Body of pancreas (tissue), 4 donors: ENCODE measurements around the gene MYL7. TPM values are rescaled to one million over a fixed set of nuclear protein-coding genes. Genes with fewer than 3 reads are reported as not detected.
A peak's percentile ranks its signal among the peaks of the same experiment; 100 is the strongest.
"Not testable (repeated sequence)": the region's sequence is repeated elsewhere in the genome, so short reads cannot be mapped to it uniquely, and the experiment has no call there.

Experiments used
- ATAC-seq: fragments of 150-250 bp; one replicate; pipeline ENCODE4 v1.9.1; 2016
- DNase-seq, 4 donors: peaks; one replicate each; pipeline ENCODE4 v3.0.0-alpha.2; 2019
- H3K27ac ChIP-seq, 4 donors: fragments of 200-600 bp; sonication (generic); 1 replicate in 3 of 4; 2 replicates in 1 of 4; pipeline versions ENCODE4 v1.5.1 to v1.6.1; 2016 to 2019; ENCODE audit warnings: mild to moderate bottlenecking in 1 of 4, mixed read lengths in 1 of 4, moderate library complexity in 1 of 4
- H3K27me3 ChIP-seq, 2 donors: fragments of 200-600 bp; sonication (generic); one replicate each; pipeline ENCODE4 v1.6.0; 2016; ENCODE audit warnings: mild to moderate bottlenecking in 1 of 2
- H3K36me3 ChIP-seq, 2 donors: fragments of 200-600 bp; sonication (generic); replicated peaks in 1 of 2; 2 replicates each; pipeline ENCODE4 v1.5.1; 2016; ENCODE audit warnings: low read depth in 2 of 2; ENCODE audit not compliant: insufficient read depth in 1 of 2
- H3K4me1 ChIP-seq: fragments of 200-600 bp; sonication (generic); one replicate; pipeline ENCODE4 v1.6.0; 2016
- H3K4me3 ChIP-seq, 2 donors: fragments of 200-600 bp; sonication (generic); 1 replicate in 1 of 2; 2 replicates in 1 of 2; pipeline ENCODE4 v1.5.1; 2016 to 2019
- H3K9me3 ChIP-seq, 3 donors: fragments of 200-600 bp; sonication (generic); 1 replicate in 2 of 3; 2 replicates in 1 of 3; pipeline ENCODE4 v1.5.1; 2016
- CTCF ChIP-seq, 7 experiments: fragments of 450-650 bp in 4 of 7; fragments of 200-600 bp in 3 of 7; sonication (generic) in 3 of 7; IDR thresholded peaks; one replicate each; pipeline ENCODE4 v1.5.1; 2016 to 2019; ENCODE audit warnings: antibody characterized with exemption in 7 of 7
- POLR2A ChIP-seq, 3 donors: fragments of 450-650 bp; IDR thresholded peaks; one replicate each; pipeline ENCODE4 v1.6.1; 2016; ENCODE audit warnings: antibody characterized with exemption in 3 of 3, mild to moderate bottlenecking in 2 of 3
- WGBS, 2 donors: methylation state at CpG; one replicate each; pipeline ENCODE4 v1.1.5; 2017; 5-methylcytosine and 5-hydroxymethylcytosine counted together
- intact Hi-C: fragments of 100-400 bp; cut with DNase I; formaldehyde crosslinking; loops from one replicate; pipeline ENCODE4 v1.15.1; 2023
- total RNA-seq, 2 donors: library from RNA; depleted of rRNA; stranded (reverse); fragments of >200 nt; gene quantifications; one replicate each; pipeline ENCODE4 v1.1.0, GENCODE V29; 2016

MYL7 gene
- total RNA-seq, 2 donors from 2014 or later = not detected

- Histone ChIP-seq H3K27ac (no peak overlapping the region), H3K36me3 (no peaks in the 10 kb centered on the region), H3K4me3 (no peak overlapping the region), H3K9me3 (no peaks in the 10 kb centered on the region), H3K4me1 (peaks cover 14% of the 10 kb centered on the region), H3K27me3 (no peaks in the 10 kb centered on the region)
- no peak for TF ChIP-seq POLR2A (IDR thresholded peaks at IDR 0.05)
- no peak for TF ChIP-seq CTCF (IDR thresholded peaks at IDR 0.05)
- ATAC-seq (no peak), DNase-seq (no peak)
- intact Hi-C loops = no loop called here
These were observed 14.0 kb downstream of the MYL7 start for GRCh38 chr7:44127161-44127560.

- H3K4me3 ChIP-seq, ATAC-seq, H3K36me3 ChIP-seq, H3K27me3 ChIP-seq, intact Hi-C loops, H3K27ac ChIP-seq, H3K9me3 ChIP-seq, DNase-seq: not testable (repeated sequence)
- 78 to 85% methylated on average over 4 of the region's 4 CpGs for WGBS, 2 donors
- H3K4me1 ChIP-seq = peaks cover 20% of the 10 kb centered on the region
These were observed 14.6 kb downstream of the MYL7 start for GRCh38 chr7:44126574-44126973.

GRCh38 chr7:44124822-44125202, 16.3 kb downstream of the MYL7 start:
- Histone ChIP-seq H3K27ac (no peak overlapping the region), H3K27me3 (no peaks in the 10 kb centered on the region), H3K4me1 (peaks cover 26% of the 10 kb centered on the region), H3K36me3 (no peaks in the 10 kb centered on the region), H3K4me3 (no peak overlapping the region), H3K9me3 (no peaks in the 10 kb centered on the region)
- DNase-seq (no peak), ATAC-seq (no peak)
- TF ChIP-seq POLR2A (IDR thresholded peaks at IDR 0.05) (no peak), CTCF (IDR thresholded peaks at IDR 0.05) (no peak)
- WGBS, 2 donors = 94% methylated on average over 6 of the region's 6 CpGs
- intact Hi-C loops = no loop called here

- peak within 1 kb of the TSS; percentile 28 to 73 for H3K4me3 ChIP-seq
- peak within 1 kb of the TSS; percentile 59 to 88 (median 84) for H3K27ac ChIP-seq
- no peaks in the 10 kb centered on the region for H3K9me3 ChIP-seq
- peaks cover 33% of the 10 kb centered on the region for H3K4me1 ChIP-seq
- peak; percentile 99 for ATAC-seq
- 0 to 1% methylated on average over 16 to 86 of the region's 86 CpGs for WGBS, 2 donors
- no peaks in the 10 kb centered on the region for H3K27me3 ChIP-seq
- peak; percentile 96 to 98 (median 98) for DNase-seq
- TF ChIP-seq POLR2A (IDR thresholded peaks at IDR 0.05) (peak; percentile 28 to 75 (median 71)), CTCF (IDR thresholded peaks at IDR 0.05) (peak in 3 of 7 experiments; percentile 7 to 19 (median 18))
- H3K36me3 ChIP-seq = no peaks in the 10 kb centered on the region
- intact Hi-C loops = no loop called here
These were observed 17.7 kb downstream of the MYL7 start, which contains the start of gene POLD2 for GRCh38 chr7:44123190-44124003. POLD2 (minus strand) TSS chr7:44123548; CDS start chr7:44122053, 1,495 bp downstream.

- intact Hi-C loops = no loop called here
- Histone ChIP-seq H3K4me1 (peaks cover 33% of the 10 kb centered on the region), H3K4me3 (no peak overlapping the region), H3K9me3 (no peaks in the 10 kb centered on the region), H3K36me3 (no peaks in the 10 kb centered on the region), H3K27ac (peak overlapping the region in 3 of 4 donors; percentile 59 to 87 (median 81)), H3K27me3 (no peaks in the 10 kb centered on the region)
- ATAC-seq (no peak), DNase-seq (no peak)
- TF ChIP-seq CTCF (IDR thresholded peaks at IDR 0.05) = no peak
- no peak for TF ChIP-seq POLR2A (IDR thresholded peaks at IDR 0.05)
- 19 to 41% methylated on average over 1 of the region's 1 CpG for WGBS, 2 donors
These were observed 18.6 kb downstream of the MYL7 start for GRCh38 chr7:44122529-44122928.
